SU-DHL-6 (cell line): ENCODE results near the gene MED23.

Source experiments
- H2AFZ ChIP-seq: fragments of 200-600 bp; sonication (generic); 2 replicates; pipeline ENCODE4 v1.6.1; 2014; ENCODE audit warnings: low read depth, mild to moderate bottlenecking, moderate library complexity, mixed read lengths, antibody characterized with exemption, low read length; ENCODE audit not compliant: severe bottlenecking
- H3F3A ChIP-seq: fragments of 200-600 bp; shearing (Covaris generic); 2 replicates; pipeline ENCODE4 v1.6.0; 2016; ENCODE audit warnings: antibody characterized with exemption, mild to moderate bottlenecking; ENCODE audit not compliant: insufficient read depth
- H3K27ac ChIP-seq: fragments of 200-600 bp; sonication (generic); 2 replicates; pipeline ENCODE4 v1.5.1; 2016; ENCODE audit warnings: low read depth, mild to moderate bottlenecking, low read length, moderate library complexity, mixed read lengths
- H3K27me3 ChIP-seq: fragments of 200-600 bp; sonication (generic), shearing (Covaris generic); 2 replicates; pipeline ENCODE4 v1.6.0; 2014; ENCODE audit warnings: mild to moderate bottlenecking, low read length
- H3K36me3 ChIP-seq: fragments of 200-600 bp; sonication (generic); 2 replicates; pipeline ENCODE4 v1.6.1; 2014; ENCODE audit warnings: mild to moderate bottlenecking, low read length, mixed read lengths
- H3K4me2 ChIP-seq: fragments of 300-600, 200-600 bp; shearing (Covaris generic), sonication (generic); 2 replicates; pipeline ENCODE4 v1.6.0; 2014; ENCODE audit warnings: low read length, low read depth, mild to moderate bottlenecking; ENCODE audit not compliant: poor library complexity, severe bottlenecking
- H3K4me3 ChIP-seq: fragments of 200-600 bp; sonication (generic); 2 replicates; pipeline ENCODE4 v1.5.1; 2014; ENCODE audit warnings: antibody characterized with exemption, low read length, mild to moderate bottlenecking, mixed read lengths; ENCODE audit not compliant: insufficient read depth, poor library complexity, severe bottlenecking
- H3K79me2 ChIP-seq: fragments of 200-600 bp; sonication (generic); 2 replicates; pipeline ENCODE4 v1.6.1; 2014; ENCODE audit warnings: mild to moderate bottlenecking, low read length, moderate library complexity; ENCODE audit not compliant: insufficient read depth
- H3K9ac ChIP-seq: fragments of 200-600 bp; sonication (generic); 2 replicates; pipeline ENCODE4 v1.7.0; 2014; ENCODE audit warnings: mild to moderate bottlenecking, low read length
- H3K9me2 ChIP-seq: fragments of 200-600 bp; sonication (generic); replicated peaks from 2 replicates; pipeline ENCODE4 v1.6.1; 2014; ENCODE audit warnings: low read length; ENCODE audit not compliant: insufficient read depth
- H3K9me3 ChIP-seq: fragments of 200-600 bp; sonication (generic); 2 replicates; pipeline ENCODE4 v1.6.1; 2014; ENCODE audit warnings: low read length, mixed read lengths; ENCODE audit not compliant: insufficient read depth
- H4K20me1 ChIP-seq: fragments of 200-600 bp; sonication (generic); 2 replicates; pipeline ENCODE4 v1.6.1; 2014; ENCODE audit warnings: low read depth, mild to moderate bottlenecking, antibody characterized with exemption, low read length, moderate library complexity, mixed read lengths
- EZH2phosphoT487 ChIP-seq: fragments of 200-600 bp; sonication (generic), shearing (Covaris generic); conservative IDR thresholded peaks from 2 replicates; pipeline ENCODE4 v1.6.1; 2018; ENCODE audit warnings: mild to moderate bottlenecking, antibody characterized with exemption, low read length, moderate library complexity, mixed read lengths
- TF ChIP-seq, protein P1 (sequence below): fragments of 200-600 bp; sonication (generic); IDR thresholded peaks from one replicate; pipeline ENCODE4 v1.5.1; 2017; ENCODE audit warnings: antibody characterized with exemption, mild to moderate bottlenecking, low read length, moderate library complexity; ENCODE audit not compliant: insufficient read depth, poor library complexity, severe bottlenecking

MED23 gene

DNA sequence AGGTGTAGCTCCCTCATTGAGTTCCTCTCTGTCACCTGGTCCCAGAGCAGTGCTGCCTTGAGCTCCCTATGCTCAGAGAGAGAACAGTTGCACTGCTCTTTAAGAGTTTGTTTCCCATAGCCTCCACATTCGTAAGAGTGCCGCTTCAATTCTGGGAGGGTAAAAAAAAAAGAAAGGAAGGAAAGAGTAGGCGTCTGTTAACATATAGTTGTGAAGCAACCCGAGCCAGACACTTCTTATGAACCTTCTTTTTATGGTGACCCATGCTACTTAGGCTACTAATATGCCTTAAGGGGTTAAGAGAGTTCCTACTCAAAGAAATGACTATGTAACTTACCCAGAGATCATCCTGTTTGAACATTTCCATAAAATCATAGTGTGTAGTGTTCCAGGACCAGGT is 59.3 kb downstream of the MED23 start:
- H4K20me1 ChIP-seq, result no peaks in the 10 kb centered on the region
- no peak overlapping the region for H3K27ac ChIP-seq
- H3K9me2 ChIP-seq, result no peaks in the 10 kb centered on the region
- H2AFZ ChIP-seq, result no peak overlapping the region
- no peaks in the 10 kb centered on the region for H3K27me3 ChIP-seq
- no peaks in the 10 kb centered on the region for H3K9me3 ChIP-seq
- H3K36me3 ChIP-seq, result no peaks in the 10 kb centered on the region
- H3K79me2 ChIP-seq, result no peaks in the 10 kb centered on the region
- no peak overlapping the region for H3K9ac ChIP-seq
- H3F3A ChIP-seq, result no peaks in the 10 kb centered on the region
- TF ChIP-seq, protein P1, sequence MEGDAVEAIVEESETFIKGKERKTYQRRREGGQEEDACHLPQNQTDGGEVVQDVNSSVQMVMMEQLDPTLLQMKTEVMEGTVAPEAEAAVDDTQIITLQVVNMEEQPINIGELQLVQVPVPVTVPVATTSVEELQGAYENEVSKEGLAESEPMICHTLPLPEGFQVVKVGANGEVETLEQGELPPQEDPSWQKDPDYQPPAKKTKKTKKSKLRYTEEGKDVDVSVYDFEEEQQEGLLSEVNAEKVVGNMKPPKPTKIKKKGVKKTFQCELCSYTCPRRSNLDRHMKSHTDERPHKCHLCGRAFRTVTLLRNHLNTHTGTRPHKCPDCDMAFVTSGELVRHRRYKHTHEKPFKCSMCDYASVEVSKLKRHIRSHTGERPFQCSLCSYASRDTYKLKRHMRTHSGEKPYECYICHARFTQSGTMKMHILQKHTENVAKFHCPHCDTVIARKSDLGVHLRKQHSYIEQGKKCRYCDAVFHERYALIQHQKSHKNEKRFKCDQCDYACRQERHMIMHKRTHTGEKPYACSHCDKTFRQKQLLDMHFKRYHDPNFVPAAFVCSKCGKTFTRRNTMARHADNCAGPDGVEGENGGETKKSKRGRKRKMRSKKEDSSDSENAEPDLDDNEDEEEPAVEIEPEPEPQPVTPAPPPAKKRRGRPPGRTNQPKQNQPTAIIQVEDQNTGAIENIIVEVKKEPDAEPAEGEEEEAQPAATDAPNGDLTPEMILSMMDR, result no peak
- no peak for TF ChIP-seq EZH2phosphoT487
- H3K4me2 ChIP-seq, result no peak overlapping the region
- H3K4me3 ChIP-seq, result no peak overlapping the region

DNA sequence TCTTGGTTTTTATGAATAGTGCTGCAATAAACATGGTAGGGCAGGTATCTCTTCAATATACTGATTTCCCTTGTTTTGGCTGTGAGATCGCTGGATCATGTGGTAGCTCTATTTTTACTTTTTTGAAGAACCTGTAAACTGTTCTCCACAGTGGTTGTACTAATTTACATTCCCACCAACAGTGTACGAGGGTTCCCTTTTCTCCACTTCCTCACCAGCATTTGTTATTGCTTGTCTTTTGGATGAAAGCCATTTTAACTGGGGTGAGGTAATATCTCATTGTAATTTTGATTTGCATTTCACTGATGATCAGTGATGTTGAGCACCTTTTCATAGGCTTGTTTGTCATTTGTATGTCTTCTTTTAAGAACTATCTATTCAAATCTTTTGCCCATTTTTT is 63.0 kb downstream of the MED23 start:
- Histone ChIP-seq H3K9ac (no peak overlapping the region), H3K9me3 (no peaks in the 10 kb centered on the region), H3K27ac (no peak overlapping the region), H3K4me3 (no peak overlapping the region), H3K4me2 (no peak overlapping the region), H2AFZ (no peak overlapping the region), H4K20me1 (no peaks in the 10 kb centered on the region), H3K9me2 (no peaks in the 10 kb centered on the region), H3F3A (no peaks in the 10 kb centered on the region), H3K36me3 (no peaks in the 10 kb centered on the region), H3K27me3 (no peaks in the 10 kb centered on the region), H3K79me2 (no peaks in the 10 kb centered on the region)
- TF ChIP-seq, protein P1, result no peak
- no peak for TF ChIP-seq EZH2phosphoT487

DNA sequence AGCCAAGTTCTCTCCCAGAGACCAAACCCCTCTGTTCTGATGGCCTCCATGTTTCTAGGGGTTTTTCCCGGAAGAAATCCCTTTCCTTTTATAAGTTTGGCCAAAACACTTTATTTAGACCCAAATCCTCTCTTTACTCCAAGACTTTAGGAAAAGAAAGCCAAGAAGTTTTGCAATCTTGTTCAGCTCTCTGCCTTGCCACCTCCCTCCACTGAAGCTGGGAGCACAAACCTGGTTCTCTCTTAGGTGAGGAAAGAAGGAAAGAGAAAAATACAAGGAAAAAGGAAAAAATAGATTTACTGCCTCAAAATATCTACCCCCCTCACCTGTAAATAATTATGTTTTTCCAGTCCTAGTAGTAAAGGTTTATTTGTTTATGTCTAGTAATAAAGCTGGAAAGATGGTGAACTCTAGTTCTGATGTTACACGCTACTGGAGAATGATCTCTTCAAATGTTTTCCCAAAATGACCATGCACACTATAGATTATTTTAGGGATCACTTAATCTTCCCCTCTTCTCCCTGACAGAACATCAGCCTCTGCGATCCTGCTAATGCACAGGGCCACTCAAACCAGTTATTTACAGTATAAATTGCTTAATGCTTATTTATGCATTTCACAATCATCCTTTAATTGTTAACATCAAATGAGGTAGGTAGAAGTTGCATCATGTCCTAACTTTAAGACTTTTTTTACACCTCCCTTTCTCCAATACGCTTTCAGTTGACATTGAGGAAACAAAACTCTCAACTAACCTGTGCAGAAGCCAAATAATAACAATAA is 65.9 kb downstream of the MED23 start:
- Histone ChIP-seq H4K20me1 (no peaks in the 10 kb centered on the region), H3K79me2 (no peaks in the 10 kb centered on the region), H3F3A (no peaks in the 10 kb centered on the region), H3K9me3 (no peaks in the 10 kb centered on the region), H3K27ac (no peak overlapping the region), H3K36me3 (no peaks in the 10 kb centered on the region), H3K9me2 (no peaks in the 10 kb centered on the region), H3K4me3 (no peak overlapping the region), H3K27me3 (no peaks in the 10 kb centered on the region), H3K4me2 (no peak overlapping the region), H2AFZ (no peak overlapping the region), H3K9ac (no peak overlapping the region)
- TF ChIP-seq, protein P1, result no peak
- TF ChIP-seq EZH2phosphoT487, result no peak
